ENCODE results near the gene NPAS3.

- TF ChIP-seq CTCF (IDR thresholded peaks at IDR 0.05) (no peak), POLR2A (IDR thresholded peaks at IDR 0.05) (no peak), POLR2AphosphoS5 (IDR thresholded peaks at IDR 0.05) (no peak)
Observed at GRCh38 chr14:33516898-33517436, 578.3 kb downstream of the NPAS3 start.

Measured in breast epithelium (tissue), 3 donors.